ENCODE results near the gene THSD4.
"Not testable (repeated sequence)": the region's sequence is repeated elsewhere in the genome, so short reads cannot be mapped to it uniquely, and the experiment has no call there.

Gene THSD4

GRCh38 chr15:71125831-71126450 lies 10.7 kb downstream of the THSD4 start:
- no peak for DNase-seq

DNA sequence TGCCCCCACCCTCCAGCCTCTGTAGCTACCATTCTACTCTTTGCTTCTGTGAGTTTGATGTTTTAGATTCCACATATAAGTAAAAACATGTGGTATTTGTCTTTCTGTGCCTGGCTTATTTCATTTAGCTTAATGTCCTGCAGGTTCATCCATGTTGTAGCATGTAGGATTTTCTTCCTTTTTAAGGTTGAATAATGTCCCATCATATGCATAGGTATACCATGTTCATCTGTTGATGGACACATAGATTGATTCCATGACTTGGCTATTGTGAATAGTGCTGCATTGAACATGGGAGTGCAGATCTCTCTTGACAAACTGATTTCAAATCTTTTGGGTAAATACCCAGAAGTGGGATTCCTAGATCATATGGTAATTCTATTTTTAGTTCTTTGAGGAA lies 11.8 kb downstream of the THSD4 start:
- no peak for DNase-seq

- not testable (repeated sequence) for DNase-seq
Observed at GRCh38 chr15:71128159-71128558, 12.9 kb downstream of the THSD4 start.

- DNase-seq: no peak
Observed at GRCh38 chr15:71128939-71129562, 13.8 kb downstream of the THSD4 start.

- DNase-seq: no peak
Observed at GRCh38 chr15:71129669-71130068, 14.4 kb downstream of the THSD4 start.

GRCh38 chr15:71131601-71132362 lies 16.5 kb downstream of the THSD4 start:
- no peak for DNase-seq

- DNase-seq: no peak
Observed at GRCh38 chr15:71133747-71134472, 18.6 kb downstream of the THSD4 start.

GRCh38 chr15:71136159-71136783 lies 21.0 kb downstream of the THSD4 start:
- DNase-seq: no peak

GRCh38 chr15:71136793-71137518 lies 21.7 kb downstream of the THSD4 start:
- DNase-seq: no peak

DNA sequence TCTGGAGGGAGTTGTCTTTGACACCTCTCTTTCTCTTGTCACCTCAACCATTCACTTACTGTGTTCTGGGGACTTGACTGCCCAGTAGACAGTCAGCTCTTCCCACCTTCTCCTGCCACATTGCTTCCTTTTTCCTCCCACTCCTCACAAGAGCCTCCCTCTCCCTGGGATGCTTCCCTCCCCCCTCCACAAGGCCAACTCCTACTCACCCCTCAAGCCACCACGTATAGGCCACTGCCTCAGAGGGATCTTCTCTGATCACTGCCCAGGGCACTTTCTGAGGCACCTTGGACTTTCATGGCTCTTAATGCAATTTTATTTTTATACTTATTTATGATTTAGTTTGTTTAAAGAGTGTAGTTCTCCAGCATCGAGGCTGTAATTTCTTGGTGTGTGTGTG lies 23.2 kb downstream of the THSD4 start:
- DNase-seq: no peak

DNA sequence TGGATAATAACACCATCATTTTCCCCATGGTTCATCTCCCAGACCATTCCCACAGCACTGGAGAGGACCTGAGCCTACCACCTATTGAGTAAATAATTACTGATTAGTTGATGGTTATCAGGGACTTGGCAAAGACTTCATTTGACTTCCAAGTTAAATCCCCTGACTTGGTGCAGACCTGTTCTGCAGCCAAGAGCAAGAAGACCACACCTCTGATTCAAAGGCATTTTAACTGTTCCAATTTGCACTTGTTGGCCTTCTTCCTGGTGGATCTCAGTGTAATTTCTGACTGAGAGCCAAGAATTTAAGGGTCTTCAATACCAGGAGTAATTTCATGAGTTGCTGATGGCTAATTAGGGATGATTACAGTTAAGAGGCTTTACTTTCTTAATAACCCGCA lies 24.0 kb downstream of the THSD4 start:
- no peak for DNase-seq

GRCh38 chr15:71141572-71141971 lies 26.3 kb downstream of the THSD4 start:
- DNase-seq: no peak

DNA sequence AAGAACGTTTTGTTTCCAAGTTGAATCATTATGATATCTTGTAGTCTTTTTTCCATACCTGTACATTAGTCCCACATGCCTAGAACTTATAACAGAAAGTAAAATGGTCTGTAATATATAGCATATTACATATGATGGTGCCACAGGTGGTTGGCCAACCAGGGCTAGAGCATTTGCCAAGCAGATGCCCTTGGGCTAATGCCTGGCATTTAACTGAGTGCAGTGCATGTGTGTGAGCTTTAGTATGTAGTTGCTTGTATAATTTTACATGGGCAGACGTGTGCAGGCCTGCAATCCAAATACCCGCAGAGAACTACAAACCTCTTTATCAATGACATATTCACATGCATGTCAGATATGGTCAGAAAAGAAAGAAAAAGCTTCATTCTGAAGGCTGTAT lies 27.5 kb downstream of the THSD4 start:
- no peak for DNase-seq

DNA sequence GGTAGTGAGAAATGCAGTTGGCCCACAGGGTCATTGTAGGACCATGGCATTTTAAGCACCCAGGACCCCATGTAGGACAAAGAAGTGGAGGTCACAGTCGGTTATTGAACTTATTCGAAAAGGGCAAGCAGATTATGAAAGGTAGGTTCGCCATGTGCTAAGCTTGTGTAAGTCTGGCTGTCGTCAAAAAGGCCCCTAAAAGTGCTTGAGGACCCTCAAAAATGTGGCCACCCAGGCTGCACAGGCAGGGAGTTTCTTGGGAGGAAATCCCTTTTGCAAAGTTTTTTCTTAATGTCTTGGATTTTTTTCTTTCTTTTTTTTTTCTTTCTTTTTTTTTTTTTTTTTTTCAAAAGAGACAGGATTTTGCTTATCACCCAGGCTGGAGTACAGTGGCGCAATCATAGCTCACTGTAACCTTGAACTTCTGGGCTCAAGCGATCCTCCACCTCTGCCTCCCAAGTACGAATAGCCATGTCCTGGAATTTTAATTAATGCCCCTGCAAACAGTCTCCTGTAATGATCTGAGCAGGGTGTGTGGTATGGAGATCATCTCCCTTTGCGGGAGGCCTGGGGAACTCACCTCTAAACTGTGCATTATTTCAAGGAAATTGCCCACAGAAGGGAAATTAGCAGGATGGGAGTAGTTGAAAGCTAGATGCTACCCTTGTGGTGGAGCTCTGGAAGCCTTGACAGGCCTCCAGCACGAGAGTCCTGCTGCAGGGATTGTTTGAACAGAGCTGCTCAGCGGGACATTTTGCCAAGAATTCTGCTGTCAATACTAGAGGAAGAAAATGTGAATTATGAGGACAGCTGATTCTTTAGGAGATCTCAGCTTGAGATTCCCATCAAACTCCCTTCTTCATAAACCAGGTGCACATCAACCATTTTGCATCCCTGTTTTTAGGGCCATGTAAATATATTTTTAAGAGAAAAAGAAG lies 28.4 kb downstream of the THSD4 start:
- no peak for DNase-seq

DNA sequence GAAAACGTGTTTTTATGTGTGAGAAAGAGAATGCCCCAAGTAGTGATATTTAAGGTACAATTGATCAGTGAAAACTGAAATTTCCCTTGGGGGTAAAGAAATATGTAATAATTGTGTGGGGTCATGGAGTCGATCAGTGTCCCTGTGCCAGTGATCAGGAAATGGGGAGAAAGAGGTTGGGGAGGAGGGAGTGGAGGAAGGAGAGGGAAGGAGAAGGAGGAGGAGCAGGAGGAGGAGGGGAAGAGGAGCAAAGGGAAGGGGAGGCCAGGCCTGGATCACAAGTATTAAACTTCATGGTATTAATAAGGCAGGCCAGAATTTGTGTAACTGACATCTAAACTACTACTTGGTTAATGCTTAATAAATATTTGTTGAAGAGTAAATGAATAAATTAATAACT lies 30.4 kb downstream of the THSD4 start:
- no peak for DNase-seq

- peak; percentile 22 for DNase-seq
Observed at GRCh38 chr15:71146580-71146982, 31.3 kb downstream of the THSD4 start.

GRCh38 chr15:71148048-71148447 lies 32.8 kb downstream of the THSD4 start:
- DNase-seq: no peak

DNA sequence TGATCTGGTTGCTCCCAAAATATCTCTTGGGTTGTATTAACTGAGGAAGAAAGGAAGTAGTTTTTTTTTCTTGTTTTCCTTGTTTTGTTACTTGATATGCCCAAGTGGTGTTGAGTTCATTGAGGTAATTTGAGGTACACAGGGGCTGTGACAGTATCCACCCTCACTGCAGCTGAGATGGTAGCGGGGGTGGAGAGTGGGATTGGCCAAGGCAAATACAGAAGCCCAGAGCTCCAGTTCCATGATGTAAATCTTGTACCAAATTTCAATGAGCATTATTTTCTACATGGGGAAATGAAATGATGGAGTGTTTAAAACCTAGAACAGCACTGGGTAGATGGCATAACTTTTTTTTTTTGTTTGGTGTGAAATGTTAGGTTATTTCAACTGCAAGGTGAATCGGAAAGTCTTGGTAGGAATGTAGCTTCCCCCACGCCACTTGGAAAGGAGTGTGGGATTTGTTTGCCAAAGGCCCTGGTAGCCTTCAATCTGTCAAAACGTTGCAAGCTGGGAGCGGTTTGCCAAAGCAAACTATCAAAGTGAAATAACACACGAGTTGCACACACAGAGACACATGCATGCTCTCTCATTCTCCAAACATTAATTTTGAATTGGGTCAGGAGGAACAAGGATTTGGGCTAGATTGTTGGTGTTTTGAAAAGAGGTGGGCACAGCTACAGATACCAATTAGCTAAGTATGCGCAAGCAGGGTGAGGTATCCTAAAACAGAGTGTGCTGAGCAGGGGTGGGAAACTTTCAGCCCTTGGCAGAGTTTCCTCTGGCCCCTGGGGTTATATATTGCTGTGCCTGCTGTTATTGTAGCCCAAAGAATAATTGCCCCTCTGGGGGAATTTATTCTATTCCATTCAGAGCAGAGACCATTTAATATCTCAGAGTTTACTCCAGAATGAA lies 34.6 kb downstream of the THSD4 start:
- no peak for DNase-seq

DNA sequence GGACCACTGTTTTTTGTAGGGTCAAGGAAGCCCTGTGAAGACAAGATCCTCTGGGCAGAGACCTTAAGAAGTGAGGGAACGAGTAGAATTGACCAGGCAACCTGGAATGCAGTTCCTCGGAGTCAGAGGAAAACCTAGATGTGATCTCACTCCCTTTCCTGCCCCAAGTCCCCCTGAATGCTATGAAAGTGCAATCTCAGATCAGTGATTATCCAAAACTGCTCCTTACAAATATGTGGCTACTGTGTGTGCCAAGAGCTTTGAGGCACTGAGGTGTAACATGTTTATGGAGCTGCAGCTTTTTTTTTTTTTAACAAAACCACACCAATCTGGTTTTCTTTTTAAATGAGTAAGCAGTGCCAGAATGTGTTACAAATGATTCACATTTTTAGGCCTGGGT lies 35.8 kb downstream of the THSD4 start:
- no peak for DNase-seq

DNA sequence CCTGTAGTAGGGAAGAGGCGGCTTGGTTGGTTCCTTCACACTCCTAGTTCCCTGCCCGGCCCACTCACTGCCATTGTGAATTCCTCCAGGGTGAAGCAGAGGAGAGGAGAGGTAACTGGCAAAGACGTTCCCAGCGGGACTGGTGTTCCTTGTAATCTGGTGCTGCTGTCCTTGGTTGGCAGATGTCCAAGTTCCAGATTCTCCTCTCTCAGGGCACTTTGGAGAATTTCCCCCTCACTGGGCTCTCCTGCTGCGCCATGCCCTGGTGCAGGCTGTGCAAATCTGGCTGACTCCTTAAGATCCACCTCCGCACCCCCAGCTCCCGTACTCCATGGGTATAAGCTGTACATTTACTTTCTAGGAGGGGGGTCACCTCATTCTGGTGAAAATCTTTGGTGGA lies 37.3 kb downstream of the THSD4 start:
- DNase-seq: no peak
